Osteocyte (in vitro differentiated cells): ENCODE results near the gene MEGF9. TPM values are rescaled to one million over a fixed set of nuclear protein-coding genes. Genes with fewer than 3 reads are reported as not detected.

ENCODE experiments used
- DNase-seq: peaks from one replicate; pipeline ENCODE4 v3.0.0; 2021; ENCODE audit warnings: mixed read lengths; ENCODE audit not compliant: unreplicated experiment; ENCODE audit errors: extremely low spot score
- H3K27ac Mint-ChIP-seq: one replicate; pipeline ENCODE4 v1.8.0; 2021; ENCODE audit warnings: mild to moderate bottlenecking, mixed read lengths; ENCODE audit not compliant: unreplicated experiment
- H3K27me3 Mint-ChIP-seq: one replicate; pipeline ENCODE4 v1.8.0; 2021; ENCODE audit warnings: mixed read lengths; ENCODE audit not compliant: unreplicated experiment
- H3K36me3 Mint-ChIP-seq: one replicate; pipeline ENCODE4 v1.8.0; 2021; ENCODE audit warnings: mixed read lengths; ENCODE audit not compliant: unreplicated experiment
- H3K4me1 Mint-ChIP-seq: one replicate; pipeline ENCODE4 v1.8.0; 2021; ENCODE audit warnings: mixed read lengths; ENCODE audit not compliant: unreplicated experiment
- H3K4me3 Mint-ChIP-seq: one replicate; pipeline ENCODE4 v1.8.0; 2021; ENCODE audit warnings: mild to moderate bottlenecking, moderate library complexity, mixed read lengths; ENCODE audit not compliant: unreplicated experiment
- H3K9me3 Mint-ChIP-seq: one replicate; pipeline ENCODE4 v1.8.0; 2021; ENCODE audit warnings: mixed read lengths; ENCODE audit not compliant: unreplicated experiment
- CTCF ChIP-seq: fragments of 200-600 bp; sonication (generic); IDR thresholded peaks from 2 replicates; pipeline ENCODE4 v1.5.0; 2021; ENCODE audit warnings: antibody characterized with exemption, mild to moderate bottlenecking, moderate library complexity
- total RNA-seq: library from RNA; stranded (reverse); gene quantifications from 2 replicates; pipeline ENCODE4 v1.2.1, GENCODE V29; 2021

Gene MEGF9
- total RNA-seq, 1 donor from 2014 or later, result 21.4 TPM

- no peak for DNase-seq
- no peak overlapping the region for H3K27ac Mint-ChIP-seq
- H3K4me1 Mint-ChIP-seq, result peaks cover 8% of the 10 kb centered on the region
- peaks cover 9% of the 10 kb centered on the region for H3K9me3 Mint-ChIP-seq
- no peaks in the 10 kb centered on the region for H3K27me3 Mint-ChIP-seq
- no peak for TF ChIP-seq CTCF
- no peak overlapping the region for H3K4me3 Mint-ChIP-seq
- no peaks in the 10 kb centered on the region for H3K36me3 Mint-ChIP-seq
Observed at GRCh38 chr9:120663950-120664349, 50.3 kb downstream of the MEGF9 start.

- no peaks in the 10 kb centered on the region for H3K27me3 Mint-ChIP-seq
Observed at GRCh38 chr9:120663380-120663779, 50.9 kb downstream of the MEGF9 start.

GRCh38 chr9:120662513-120662912 lies 51.8 kb downstream of the MEGF9 start:
- no peaks in the 10 kb centered on the region for H3K27me3 Mint-ChIP-seq
- H3K9me3 Mint-ChIP-seq, result peaks cover 9% of the 10 kb centered on the region
- peaks cover under 1% of the 10 kb centered on the region for H3K36me3 Mint-ChIP-seq
- no peak for TF ChIP-seq CTCF
- H3K4me3 Mint-ChIP-seq, result no peak overlapping the region
- no peak overlapping the region for H3K27ac Mint-ChIP-seq
- H3K4me1 Mint-ChIP-seq, result peaks cover 8% of the 10 kb centered on the region
- DNase-seq, result no peak

More at GRCh38 chr9:120663380-120663779, 50.9 kb downstream of the MEGF9 start:
- Mint-ChIP-seq H3K27ac (no peak overlapping the region), H3K4me3 (no peak overlapping the region), H3K4me1 (peaks cover 8% of the 10 kb centered on the region), H3K9me3 (peaks cover 9% of the 10 kb centered on the region), H3K36me3 (no peaks in the 10 kb centered on the region)
- DNase-seq, result no peak
- TF ChIP-seq CTCF, result no peak

GRCh38 chr9:120659676-120660075 lies 54.6 kb downstream of the MEGF9 start:
- DNase-seq, result no peak
- H3K4me1 Mint-ChIP-seq, result peaks cover 8% of the 10 kb centered on the region
- no peaks in the 10 kb centered on the region for H3K9me3 Mint-ChIP-seq
- no peak overlapping the region for H3K4me3 Mint-ChIP-seq
- TF ChIP-seq CTCF, result no peak
- no peaks in the 10 kb centered on the region for H3K27me3 Mint-ChIP-seq
- no peak overlapping the region for H3K27ac Mint-ChIP-seq
- H3K36me3 Mint-ChIP-seq, result peaks cover 4% of the 10 kb centered on the region

- no peak for DNase-seq
- H3K27ac Mint-ChIP-seq, result no peak overlapping the region
- no peak overlapping the region for H3K4me3 Mint-ChIP-seq
- H3K4me1 Mint-ChIP-seq, result peaks cover 11% of the 10 kb centered on the region
- H3K9me3 Mint-ChIP-seq, result no peaks in the 10 kb centered on the region
- H3K27me3 Mint-ChIP-seq, result no peaks in the 10 kb centered on the region
- peaks cover 4% of the 10 kb centered on the region for H3K36me3 Mint-ChIP-seq
- no peak for TF ChIP-seq CTCF
Observed at GRCh38 chr9:120659209-120659608, 55.1 kb downstream of the MEGF9 start.
